PFSK-1 (cell line): ENCODE measurements around the gene SLC7A7.

Source experiments
- REST ChIP-seq, 2 experiments: IDR thresholded peaks; 2 replicates each; pipeline versions ENCODE4 v1.6.1 to v1.8.0; 2011 to 2012; ENCODE audit warnings: low read depth in 2 of 2, low read length in 2 of 2, control low read depth in 1 of 2, inconsistent platforms in 1 of 2, mild to moderate bottlenecking in 1 of 2, moderate library complexity in 1 of 2; ENCODE audit not compliant: insufficient read depth in 1 of 2
- SIN3A ChIP-seq: IDR thresholded peaks from 2 replicates; pipeline ENCODE4 v1.6.1; 2012; ENCODE audit warnings: mild to moderate bottlenecking, low read length, moderate library complexity, borderline replicate concordance; ENCODE audit not compliant: insufficient read depth
- TAF1 ChIP-seq: IDR thresholded peaks from 2 replicates; pipeline ENCODE4 v1.6.1; 2012; ENCODE audit warnings: low read length, control low read depth, borderline replicate concordance; ENCODE audit not compliant: insufficient read depth

- TF ChIP-seq TAF1 (no peak), SIN3A (no peak), REST (IDR thresholded peaks at IDR 0.05; ENCODE audit: insufficient read depth in 1 of 2, low read depth in 2 of 2, low read length in 2 of 2) (no peak)
Measured at GRCh38 chr14:22769369-22769768, 45.9 kb downstream of the SLC7A7 start.
